RWPE1 (cell line): ENCODE results near the gene DNAH9.
"Not testable (repeated sequence)": the region's sequence is repeated elsewhere in the genome, so short reads cannot be mapped to it uniquely, and the experiment has no call there.

Experiments used
- CTCF ChIA-PET: fragments of 350-600 bp; sonication (Branson Sonifier 250); formaldehyde crosslinking; extraction: SDS; loops from one replicate; lab custom pipeline; 2021; lab: Yijun Ruan, JAX
- POLR2A ChIA-PET: fragments of 400-600 bp; formaldehyde crosslinking; extraction: SDS; loops from one replicate; lab custom pipeline; 2020; ENCODE audit warnings: antibody characterized with exemption; ENCODE audit not compliant: low non-redundant PET; lab: Yijun Ruan, JAX
- DNase-seq: peaks from one replicate; pipeline ENCODE4 v3.0.0; 2012; ENCODE audit warnings: low spot score
- H3K27ac ChIP-seq: fragments of 450-650 bp; 2 replicates; pipeline ENCODE4 v1.5.1; 2017
- TF ChIP-seq, protein P1 (sequence below): fragments of 450-650 bp; conservative IDR thresholded peaks from 2 replicates; pipeline ENCODE4 v1.5.1; 2017; ENCODE audit warnings: low read depth, mild to moderate bottlenecking

DNAH9 gene

GRCh38 chr17:11925262-11926021 is 327.2 kb downstream of the DNAH9 start:
- POLR2A ChIA-PET = no interaction called here
- DNase-seq = no peak
- CTCF ChIA-PET = interaction anchor here (0.6 to 0.7 kb wide), 3 partner anchors 10 to 621 kb away, joined by 3 to 5 read pairs (median 4); no protein-coding TSS in a partner anchor
- TF ChIP-seq, protein P1, sequence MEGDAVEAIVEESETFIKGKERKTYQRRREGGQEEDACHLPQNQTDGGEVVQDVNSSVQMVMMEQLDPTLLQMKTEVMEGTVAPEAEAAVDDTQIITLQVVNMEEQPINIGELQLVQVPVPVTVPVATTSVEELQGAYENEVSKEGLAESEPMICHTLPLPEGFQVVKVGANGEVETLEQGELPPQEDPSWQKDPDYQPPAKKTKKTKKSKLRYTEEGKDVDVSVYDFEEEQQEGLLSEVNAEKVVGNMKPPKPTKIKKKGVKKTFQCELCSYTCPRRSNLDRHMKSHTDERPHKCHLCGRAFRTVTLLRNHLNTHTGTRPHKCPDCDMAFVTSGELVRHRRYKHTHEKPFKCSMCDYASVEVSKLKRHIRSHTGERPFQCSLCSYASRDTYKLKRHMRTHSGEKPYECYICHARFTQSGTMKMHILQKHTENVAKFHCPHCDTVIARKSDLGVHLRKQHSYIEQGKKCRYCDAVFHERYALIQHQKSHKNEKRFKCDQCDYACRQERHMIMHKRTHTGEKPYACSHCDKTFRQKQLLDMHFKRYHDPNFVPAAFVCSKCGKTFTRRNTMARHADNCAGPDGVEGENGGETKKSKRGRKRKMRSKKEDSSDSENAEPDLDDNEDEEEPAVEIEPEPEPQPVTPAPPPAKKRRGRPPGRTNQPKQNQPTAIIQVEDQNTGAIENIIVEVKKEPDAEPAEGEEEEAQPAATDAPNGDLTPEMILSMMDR = no peak
- H3K27ac ChIP-seq = no peak overlapping the region

- POLR2A ChIA-PET = no interaction called here
- DNase-seq = no peak
- TF ChIP-seq, protein P1 = no peak
- CTCF ChIA-PET = interaction anchor here (0.6 kb wide), 1 partner anchor 222 kb away, joined by 4 read pairs; no protein-coding TSS in a partner anchor
- H3K27ac ChIP-seq = no peak overlapping the region
Observed at GRCh38 chr17:11928436-11928835, 330.2 kb downstream of the DNAH9 start.

DNA sequence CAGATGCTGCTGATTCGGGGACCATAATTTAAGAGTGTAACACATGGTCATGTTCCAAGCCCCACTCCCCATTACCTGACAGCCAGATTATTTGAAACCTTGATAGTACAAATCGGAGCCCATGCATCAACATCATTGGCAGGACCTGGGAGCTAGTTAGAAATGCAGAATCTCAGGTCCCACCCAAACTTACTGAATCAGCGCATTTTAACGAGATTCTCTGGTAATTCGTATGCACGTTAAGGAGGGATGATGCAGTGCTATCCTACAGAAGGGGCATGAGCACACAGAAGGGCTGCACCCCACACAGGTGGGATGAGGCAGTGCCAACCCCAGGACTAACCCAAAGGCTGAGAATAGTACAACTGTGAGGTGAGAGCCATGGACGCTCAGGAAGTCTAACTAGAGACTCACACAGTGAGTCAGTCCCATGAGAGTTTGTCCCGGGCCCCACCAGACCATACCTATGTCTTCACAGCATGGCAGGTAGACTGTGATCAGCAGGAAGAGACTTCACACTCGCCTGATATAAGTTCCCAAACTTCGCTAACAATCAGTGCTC is 334.1 kb downstream of the DNAH9 start:
- no peak overlapping the region for H3K27ac ChIP-seq
- POLR2A ChIA-PET = no interaction called here
- CTCF ChIA-PET = no interaction called here
- DNase-seq = no peak
- TF ChIP-seq, protein P1 = no peak

- TF ChIP-seq, protein P1 = peak; percentile 96
- DNase-seq = peak; percentile 40
- ChIA-PET POLR2A (no interaction called here), CTCF (interaction anchor here (0.5 to 1.3 kb wide), 23 partner anchors 8 to 1282 kb away, joined by 3 to 9 read pairs (median 4); no protein-coding TSS in a partner anchor)
- H3K27ac ChIP-seq = no peak overlapping the region
Observed at GRCh38 chr17:11935734-11936406, 337.6 kb downstream of the DNAH9 start.

DNA sequence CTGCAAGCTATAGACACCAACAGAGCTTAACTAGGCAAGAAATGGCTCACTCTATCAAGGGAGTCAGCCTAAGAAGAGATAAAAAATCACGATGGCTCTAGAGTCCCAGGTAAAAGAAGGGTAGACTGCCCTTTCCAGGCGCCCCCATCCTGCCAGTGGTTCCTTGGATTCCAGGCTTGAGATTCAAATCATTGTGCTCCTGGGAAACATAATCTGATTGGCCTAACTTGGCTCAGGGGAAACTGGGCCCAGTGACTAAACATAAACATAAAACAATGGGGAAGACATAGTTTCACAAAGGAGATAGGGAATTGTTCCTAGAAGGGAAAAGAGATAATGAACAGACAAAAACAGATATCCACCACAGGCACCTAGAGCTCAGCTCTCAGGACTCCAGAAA is 342.6 kb downstream of the DNAH9 start:
- DNase-seq = no peak
- TF ChIP-seq, protein P1 = no peak
- CTCF ChIA-PET = interaction anchor here (0.6 to 1.1 kb wide), 2 partner anchors 8 to 1175 kb away, joined by 3 read pairs; no protein-coding TSS in a partner anchor
- POLR2A ChIA-PET = no interaction called here
- H3K27ac ChIP-seq = no peak overlapping the region

DNA sequence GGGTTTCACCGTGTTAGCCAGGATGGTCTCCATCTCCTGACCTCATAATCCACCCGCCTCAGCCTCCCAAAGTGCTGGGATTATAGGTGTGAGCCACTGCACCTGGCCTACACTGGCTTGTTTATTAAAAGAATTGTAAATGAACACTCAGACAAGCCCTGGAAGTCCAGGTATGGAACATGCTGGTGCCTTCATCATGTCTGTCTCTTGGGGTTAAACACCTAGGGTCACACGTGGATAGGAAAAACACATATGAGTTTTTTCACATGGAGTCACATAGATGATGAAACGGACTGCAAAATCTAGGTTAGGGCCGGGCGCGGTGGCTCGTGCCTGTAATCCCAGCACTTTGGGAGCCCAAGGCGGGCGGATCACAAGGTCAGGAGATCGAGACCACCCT is 344.8 kb downstream of the DNAH9 start:
- peak overlapping the region; percentile 99 for H3K27ac ChIP-seq
- DNase-seq, POLR2A ChIA-PET: not testable (repeated sequence)
- CTCF ChIA-PET = interaction anchor here (0.6 kb wide), 1 partner anchor 22 kb away, joined by 4 read pairs; no protein-coding TSS in a partner anchor
